H1 (cell line): ENCODE measurements around the gene ABCA2. TPM values are rescaled to one million over a fixed set of nuclear protein-coding genes. Genes with fewer than 3 reads are reported as not detected.

Experiments
- CTCF ChIA-PET: fragments of 300-600 bp; sonication (Branson Sonifier 250); formaldehyde crosslinking; loops from one replicate; lab custom pipeline; 2021; ENCODE audit not compliant: partially characterized antibody; lab: Charles Lee
- POLR2A ChIA-PET: fragments of 300-600 bp; sonication (Branson Sonifier 250); formaldehyde crosslinking; loops from one replicate; lab custom pipeline; 2021; ENCODE audit warnings: inconsistent platforms; ENCODE audit not compliant: partially characterized antibody; lab: Charles Lee
- DNase-seq, 2 experiments: peaks; one replicate each; pipeline versions ENCODE4 v3.0.0 to v3.0.0-alpha.2; 2010 to 2022; ENCODE audit warnings: low spot score in 2 of 2, low read depth in 1 of 2, mixed read lengths in 1 of 2
- FAIRE-seq: peaks from 2 replicates; lab custom pipeline; 2011; peaks lifted over from hg19 to GRCh38; lab: Jason Lieb, UNC
- H2AFZ ChIP-seq: 2 replicates; pipeline ENCODE4 v1.8.1; 2012; ENCODE audit warnings: low read length, inconsistent platforms
- H2AK5ac ChIP-seq: 2 replicates; pipeline ENCODE4 v1.6.1; 2013; ENCODE audit warnings: low read depth, low read length
- H2BK120ac ChIP-seq: replicated peaks from 2 replicates; pipeline ENCODE3; 2013; ENCODE audit warnings: low read depth, low read length, inconsistent platforms
- H2BK12ac ChIP-seq: 2 replicates; pipeline ENCODE4 v1.6.1; 2013; ENCODE audit warnings: low read depth, low read length
- H2BK15ac ChIP-seq: 2 replicates; pipeline ENCODE4 v1.6.1; 2013; ENCODE audit warnings: low read length
- H2BK20ac ChIP-seq: 2 replicates; pipeline ENCODE4 v1.6.1; 2013; ENCODE audit warnings: low read length
- H2BK5ac ChIP-seq: 2 replicates; pipeline ENCODE4 v1.6.1; 2013; ENCODE audit warnings: low read depth, low read length
- H3K14ac ChIP-seq: 2 replicates; pipeline ENCODE4 v1.6.1; 2013; ENCODE audit warnings: inconsistent platforms; ENCODE audit not compliant: insufficient read length
- H3K18ac ChIP-seq: 2 replicates; pipeline ENCODE4 v1.6.1; 2013; ENCODE audit warnings: low read length; ENCODE audit errors: extremely low read depth
- H3K23ac ChIP-seq: 2 replicates; pipeline ENCODE4 v1.6.1; 2013; ENCODE audit warnings: inconsistent platforms; ENCODE audit not compliant: insufficient read length
- H3K23me2 ChIP-seq: 2 replicates; pipeline ENCODE4 v1.6.1; 2013; ENCODE audit warnings: low read depth, low read length
- H3K27ac ChIP-seq: 2 replicates; pipeline ENCODE4 v1.6.1; 2011; ENCODE audit warnings: low read depth, low read length, inconsistent platforms
- H3K27me3 ChIP-seq, 4 experiments: replicated peaks in 1 of 4; 1 replicate in 1 of 4; 2 replicates in 3 of 4; pipeline versions ENCODE4 v1.6.1 to v1.8.1; 2011 to 2013; ENCODE audit warnings: low read length in 3 of 4, mild to moderate bottlenecking in 3 of 4, inconsistent platforms in 2 of 4, mixed read lengths in 2 of 4, moderate library complexity in 1 of 4; ENCODE audit not compliant: control insufficient read depth in 3 of 4, insufficient read depth in 3 of 4; ENCODE audit errors: extremely low read depth in 1 of 4
- H3K36me3 ChIP-seq, 4 experiments: 2 replicates each; pipeline versions ENCODE4 v1.6.1 to v1.8.1; 2011 to 2013; ENCODE audit warnings: mild to moderate bottlenecking in 4 of 4, low read length in 3 of 4, moderate library complexity in 2 of 4, control low read depth in 1 of 4, inconsistent platforms in 1 of 4; ENCODE audit not compliant: insufficient read depth in 4 of 4, control insufficient read depth in 2 of 4
- H3K4ac ChIP-seq: replicated peaks from 2 replicates; pipeline ENCODE3; 2013; ENCODE audit warnings: low read length, low read depth, mixed read lengths, inconsistent platforms; ENCODE audit not compliant: insufficient read length
- H3K4me1 ChIP-seq, 4 experiments: replicated peaks in 1 of 4; 1 replicate in 1 of 4; 2 replicates in 3 of 4; pipeline versions ENCODE4 v1.6.1 to v1.8.1; 2011 to 2013; ENCODE audit warnings: low read length in 3 of 4, inconsistent platforms in 2 of 4, mixed read lengths in 1 of 4; ENCODE audit not compliant: insufficient read depth in 4 of 4, control insufficient read depth in 3 of 4
- H3K4me2 ChIP-seq, 2 experiments: 2 replicates each; pipeline versions ENCODE4 v1.6.1 to v1.8.1; 2011 to 2013; ENCODE audit warnings: low read depth in 2 of 2, low read length in 2 of 2, control low read depth in 1 of 2, inconsistent platforms in 1 of 2, mild to moderate bottlenecking in 1 of 2; ENCODE audit not compliant: insufficient read depth in 1 of 2
- H3K4me3 ChIP-seq, 4 experiments: fragments of 200-600, 300-600 bp in 1 of 4; sonication (generic), shearing (Covaris generic), sonication (Bioruptor Twin) in 1 of 4; 2 replicates each; pipeline versions ENCODE4 v1.5.1 to v1.8.1; 2011 to 2016; ENCODE audit warnings: low read length in 4 of 4, low read depth in 3 of 4, control low read depth in 2 of 4, inconsistent platforms in 2 of 4, mild to moderate bottlenecking in 2 of 4, mixed read lengths in 1 of 4, moderate library complexity in 1 of 4; ENCODE audit not compliant: insufficient read depth in 2 of 4; ENCODE audit errors: extremely low read depth in 1 of 4
- H3K56ac ChIP-seq: replicated peaks from 2 replicates; pipeline ENCODE3; 2013; ENCODE audit warnings: low read depth, mild to moderate bottlenecking, mixed read lengths, low read length, inconsistent platforms; ENCODE audit not compliant: insufficient read length
- H3K79me1 ChIP-seq: 2 replicates; pipeline ENCODE4 v1.6.1; 2013; ENCODE audit warnings: low read depth, low read length, control low read depth
- H3K79me2 ChIP-seq, 2 experiments: 2 replicates each; pipeline versions ENCODE4 v1.6.1 to v1.8.1; 2012 to 2013; ENCODE audit warnings: low read length in 2 of 2, mild to moderate bottlenecking in 2 of 2, inconsistent platforms in 1 of 2; ENCODE audit not compliant: insufficient read depth in 2 of 2, control insufficient read depth in 1 of 2
- H3K9ac ChIP-seq, 4 experiments: replicated peaks in 1 of 4; 1 replicate in 1 of 4; 2 replicates in 3 of 4; pipeline versions ENCODE4 v1.6.1 to v1.8.1; 2011 to 2013; ENCODE audit warnings: low read depth in 3 of 4, low read length in 3 of 4, control low read depth in 2 of 4, mild to moderate bottlenecking in 2 of 4, moderate library complexity in 2 of 4, inconsistent platforms in 1 of 4; ENCODE audit errors: extremely low read depth in 1 of 4
- H3K9me3 ChIP-seq, 2 experiments: 2 replicates each; pipeline versions ENCODE4 v1.6.1 to v1.8.1; 2012 to 2013; ENCODE audit warnings: mild to moderate bottlenecking in 2 of 2, moderate library complexity in 2 of 2, control low read depth in 1 of 2, inconsistent platforms in 1 of 2, low read depth in 1 of 2, low read length in 1 of 2, mixed read lengths in 1 of 2; ENCODE audit not compliant: insufficient read depth in 2 of 2
- H4K20me1 ChIP-seq, 2 experiments: replicated peaks in 1 of 2; 2 replicates each; pipeline versions ENCODE3 to v1.8.1; 2011 to 2013; ENCODE audit warnings: inconsistent platforms in 2 of 2, low read length in 2 of 2, mild to moderate bottlenecking in 1 of 2; ENCODE audit not compliant: insufficient read depth in 2 of 2, control insufficient read depth in 1 of 2
- H4K5ac ChIP-seq: 2 replicates; pipeline ENCODE4 v1.6.1; 2013; ENCODE audit warnings: low read length, low read depth, mixed read lengths, inconsistent platforms; ENCODE audit not compliant: insufficient read length
- H4K8ac ChIP-seq: 2 replicates; pipeline ENCODE4 v1.8.0; 2013; ENCODE audit warnings: mild to moderate bottlenecking, moderate library complexity, low read length, inconsistent platforms; ENCODE audit not compliant: insufficient read depth; ENCODE audit errors: extremely low read depth
- H4K91ac ChIP-seq: replicated peaks from 2 replicates; pipeline ENCODE3; 2013; ENCODE audit warnings: low read length, mixed read lengths, inconsistent platforms; ENCODE audit not compliant: insufficient read length
- ASH2L ChIP-seq: fragments of 200-600, 300-600 bp; sonication (generic); IDR thresholded peaks from one replicate; pipeline ENCODE4 v1.7.1; 2017; ENCODE audit warnings: low read length
- ATF2 ChIP-seq: IDR thresholded peaks from 2 replicates; pipeline ENCODE4 v1.6.1; 2012; ENCODE audit warnings: low read length, inconsistent platforms
- BACH1 ChIP-seq: IDR thresholded peaks from 2 replicates; pipeline ENCODE4 v1.6.1; 2012; ENCODE audit warnings: low read length, improper control_type of control experiment
- BCL11A ChIP-seq, 2 experiments: IDR thresholded peaks; one replicate each; pipeline ENCODE4 v1.6.1; 2011; ENCODE audit warnings: low read depth in 2 of 2, low read length in 2 of 2, mild to moderate bottlenecking in 2 of 2
- CEBPB ChIP-seq: IDR thresholded peaks from 2 replicates; pipeline ENCODE4 v1.6.1; 2012; ENCODE audit warnings: low read depth, low read length
- CHD2 ChIP-seq: IDR thresholded peaks from 2 replicates; pipeline ENCODE4 v1.6.1; 2012; ENCODE audit warnings: low read length, improper control_type of control experiment
- FOSL1 ChIP-seq: IDR thresholded peaks from 2 replicates; pipeline ENCODE4 v1.6.1; 2011; ENCODE audit warnings: mild to moderate bottlenecking, low read depth, low read length, moderate library complexity; ENCODE audit not compliant: insufficient read depth
- POLR2AphosphoS5 ChIP-seq: IDR thresholded peaks from 2 replicates; pipeline ENCODE4 v1.6.1; 2011; ENCODE audit warnings: low read depth, low read length
- RFX5 ChIP-seq: IDR thresholded peaks from 2 replicates; pipeline ENCODE4 v1.6.1; 2011; ENCODE audit warnings: low read depth, low read length, improper control_type of control experiment, borderline replicate concordance
- SP1 ChIP-seq: IDR thresholded peaks from 2 replicates; pipeline ENCODE4 v1.6.1; 2011; ENCODE audit warnings: low read depth, low read length
- SRF ChIP-seq: IDR thresholded peaks from 2 replicates; pipeline ENCODE4 v1.6.1; 2011; ENCODE audit warnings: mild to moderate bottlenecking, low read depth, low read length, moderate library complexity
- TCF12 ChIP-seq: IDR thresholded peaks from 2 replicates; pipeline ENCODE4 v1.6.1; 2011; ENCODE audit warnings: low read depth, mild to moderate bottlenecking, low read length
- YY1 ChIP-seq: IDR thresholded peaks from 2 replicates; pipeline ENCODE4 v1.6.1; 2011; ENCODE audit warnings: low read depth, mild to moderate bottlenecking, low read length
- WGBS, 2 experiments: shearing (Covaris generic) in 1 of 2; methylation state at CpG; one replicate each; pipeline versions ENCODE4 v1.1.6 to v1.1.7; 2013 to 2015; ENCODE audit warnings: low lambda C conversion rate in 2 of 2, mixed read lengths in 2 of 2, inconsistent platforms in 1 of 2, low coverage in 1 of 2, missing lambda C conversion rate in 1 of 2; ENCODE audit not compliant: insufficient replicate concordance in 2 of 2, insufficient coverage in 1 of 2, insufficient read length in 1 of 2; ENCODE audit errors: extremely low coverage in 1 of 2, missing lambda C conversion rate in 1 of 2; 5-methylcytosine and 5-hydroxymethylcytosine counted together
- polyA plus RNA-seq, 7 experiments: library from polyadenylated mRNA; depleted of rRNA in 3 of 7; stranded (reverse) in 5 of 7; unstranded in 2 of 7; fragments of >200 nt in 5 of 7; fragments of 200-250 nt in 2 of 7; gene quantifications; 1 replicate in 5 of 7; 2 replicates in 1 of 7; 4 replicates in 1 of 7; pipeline versions ENCODE4 v1.2.1 to v1.2.3, GENCODE V29; 2011 to 2013; ENCODE audit warnings: missing spikeins in 2 of 7, mixed read lengths in 2 of 7
- total RNA-seq: library from RNA; stranded (reverse); fragmentation: NEBNext Ultra II Directional; extraction: Animal tissue kit (Norgen Biotek cat#: 25700); gene quantifications from 2 replicates; pipeline ENCODE4 v1.2.1, GENCODE V29; 2021

ABCA2 gene
- total and polyA plus RNA-seq, 2 of the 8 experiments (the other 6 are each of a cell fraction or from before 2014, with no cell fraction given): 12.5 to 14.3 TPM

GRCh38 chr9:136963751-136964150, 64.3 kb downstream of the ABCA2 start:
- no peak overlapping the region for H3K4me3 ChIP-seq
- FAIRE-seq (no peak), DNase-seq (no peak)
- CTCF ChIA-PET: interaction anchor here (0.6 to 5.6 kb wide), 4 partner anchors 11 to 128 kb away, joined by 3 to 32 read pairs (median 4); partner anchors contain the start of gene PTGDS
- no peak overlapping the region for H3K23ac ChIP-seq
- no peak overlapping the region for H4K5ac ChIP-seq
- no peak overlapping the region for H4K8ac ChIP-seq
- no peaks in the 10 kb centered on the region for H3K79me2 ChIP-seq
- H3K9ac ChIP-seq: no peak overlapping the region
- no peaks in the 10 kb centered on the region; the same call in 1 of the 2 replicates for H3K79me1 ChIP-seq
- H3K9me3 ChIP-seq: no peaks in the 10 kb centered on the region
- WGBS, 2 experiments: 70% methylated on average over 3 of the region's 12 CpGs; no CpG with 5 or more reads in 1 of the 2 experiments
- no peak overlapping the region for H4K91ac ChIP-seq
- POLR2A ChIA-PET: interaction anchor here (1.9 kb wide), 1 partner anchor 13 kb away, joined by 5 read pairs; no protein-coding TSS in a partner anchor
- no peak overlapping the region for H3K4ac ChIP-seq
- H3K18ac ChIP-seq: no peak overlapping the region
- no peak overlapping the region for H3K14ac ChIP-seq
- H2AK5ac ChIP-seq: no peak overlapping the region
- H2BK5ac ChIP-seq: no peak overlapping the region
- H2AFZ ChIP-seq: no peak overlapping the region
- H3K27me3 ChIP-seq: no peaks in the 10 kb centered on the region
- TF ChIP-seq POLR2AphosphoS5: no peak
- no peak for TF ChIP-seq FOSL1
- no peak for TF ChIP-seq RFX5
- no peak for TF ChIP-seq SP1
- no peak for TF ChIP-seq CHD2
- no peak for TF ChIP-seq BCL11A (IDR thresholded peaks at IDR 0.05; ENCODE audit: low read depth in 2 of 2, low read length in 2 of 2)
- TF ChIP-seq BACH1: no peak
- no peak for TF ChIP-seq ATF2
- no peak for TF ChIP-seq YY1
- TF ChIP-seq TCF12: no peak
- TF ChIP-seq SRF: no peak
- TF ChIP-seq ASH2L: no peak
- TF ChIP-seq CEBPB: no peak
- no peak overlapping the region for H2BK20ac ChIP-seq
- no peaks in the 10 kb centered on the region for H4K20me1 ChIP-seq
- 0 out of 2 replicates have a peak overlapping the region, but pooled peaks have one; percentile 75 for H2BK12ac ChIP-seq
- no peak overlapping the region for H2BK120ac ChIP-seq
- H3K36me3 ChIP-seq: no peaks in the 10 kb centered on the region
- H3K56ac ChIP-seq: no peak overlapping the region
- no peaks in the 10 kb centered on the region for H3K23me2 ChIP-seq
- peaks cover 0 to 8% (median 5%) of the 10 kb centered on the region in 4 experiments; a peak in 5 of 7 replicates for H3K4me1 ChIP-seq
- no peak overlapping the region for H3K27ac ChIP-seq
- no peak overlapping the region for H3K4me2 ChIP-seq
- no peak overlapping the region for H2BK15ac ChIP-seq
